AG09319 (cell line): ENCODE data around the gene VPS72.

Source experiments
- DNase-seq: peaks from one replicate; pipeline ENCODE4 v3.0.0-alpha.2; 2010; ENCODE audit warnings: low read depth; ENCODE audit errors: extremely low read depth
- CTCF ChIP-seq: IDR thresholded peaks from 2 replicates; pipeline ENCODE4 v1.5.1; 2011; ENCODE audit warnings: low read depth, mild to moderate bottlenecking, inconsistent platforms, low read length, moderate library complexity

Gene VPS72

GRCh38 chr1:151132335-151133017, 57.5 kb downstream of the VPS72 start:
- TF ChIP-seq CTCF, result no peak
- no peak for DNase-seq

GRCh38 chr1:151131701-151132334, 58.2 kb downstream of the VPS72 start:
- no peak for TF ChIP-seq CTCF
- no peak for DNase-seq

GRCh38 chr1:151130987-151131586, 58.9 kb downstream of the VPS72 start:
- peak; percentile 27 for DNase-seq
- no peak for TF ChIP-seq CTCF

- DNase-seq, result no peak
- no peak for TF ChIP-seq CTCF
These were observed 61.2 kb downstream of the VPS72 start for GRCh38 chr1:151128800-151129199.
